HUDEP-2 (cell line): Measurements from ENCODE around the gene AFTPH.
A peak's percentile ranks its signal among the peaks of the same experiment; 100 is the strongest.

Source experiments
- DNase-seq, 76 experiments: peaks; one replicate each; lab custom pipeline; 2025; ENCODE audit not compliant: unreplicated experiment in 76 of 76; lab: John Stamatoyannopoulos, UW

Gene AFTPH

GRCh38 chr2:64523666-64524603 lies at the start of gene AFTPH:
AFTPH (plus strand) TSS chr2:64524328; CDS start chr2:64551475, 27,147 bp downstream.
- peak; percentile 44 to 99 (median 97) for DNase-seq

- DNase-seq, result no peak
Measured at GRCh38 chr2:64474636-64475035, 49.5 kb upstream of the AFTPH start.

- DNase-seq, result no peak
Measured at GRCh38 chr2:64477037-64477436, 47.1 kb upstream of the AFTPH start.

- DNase-seq, result no peak
Measured at GRCh38 chr2:64477979-64478378, 46.1 kb upstream of the AFTPH start.

GRCh38 chr2:64478502-64479230 lies 45.5 kb upstream of the AFTPH start:
- no peak for DNase-seq

- DNase-seq, result no peak
Measured at GRCh38 chr2:64479259-64480117, 44.6 kb upstream of the AFTPH start.

GRCh38 chr2:64481665-64482064 lies 42.5 kb upstream of the AFTPH start:
- DNase-seq, result no peak

- no peak for DNase-seq
Measured at GRCh38 chr2:64482243-64482642, 41.9 kb upstream of the AFTPH start.

- DNase-seq, result no peak
Measured at GRCh38 chr2:64482765-64483504, 41.2 kb upstream of the AFTPH start.

GRCh38 chr2:64485331-64485730 lies 38.8 kb upstream of the AFTPH start:
- DNase-seq, result no peak

GRCh38 chr2:64485961-64486360 lies 38.2 kb upstream of the AFTPH start:
- DNase-seq, result no peak

- no peak for DNase-seq
Measured at GRCh38 chr2:64487256-64488049, 36.7 kb upstream of the AFTPH start.

- DNase-seq, result peak in 45 of 76 experiments; percentile 3 to 62 (median 28)
Measured at GRCh38 chr2:64488050-64488974, 35.8 kb upstream of the AFTPH start.

- DNase-seq, result no peak
Measured at GRCh38 chr2:64489081-64489751, 34.9 kb upstream of the AFTPH start.

GRCh38 chr2:64491426-64491825 lies 32.7 kb upstream of the AFTPH start:
- no peak for DNase-seq

GRCh38 chr2:64492272-64492671 lies 31.9 kb upstream of the AFTPH start:
- DNase-seq, result no peak

- no peak for DNase-seq
Measured at GRCh38 chr2:64492821-64493220, 31.3 kb upstream of the AFTPH start.

- DNase-seq, result no peak
Measured at GRCh38 chr2:64493788-64494187, 30.3 kb upstream of the AFTPH start.
